GM12872 (cell line): ENCODE measurements around the gene SRGAP3.

Experiments
- TF ChIP-seq, protein P1 (sequence below): IDR thresholded peaks from 3 replicates; pipeline ENCODE4 v1.5.1; 2011; ENCODE audit warnings: low read depth, mild to moderate bottlenecking, low read length, moderate library complexity; ENCODE audit not compliant: insufficient read depth

Gene SRGAP3

DNA sequence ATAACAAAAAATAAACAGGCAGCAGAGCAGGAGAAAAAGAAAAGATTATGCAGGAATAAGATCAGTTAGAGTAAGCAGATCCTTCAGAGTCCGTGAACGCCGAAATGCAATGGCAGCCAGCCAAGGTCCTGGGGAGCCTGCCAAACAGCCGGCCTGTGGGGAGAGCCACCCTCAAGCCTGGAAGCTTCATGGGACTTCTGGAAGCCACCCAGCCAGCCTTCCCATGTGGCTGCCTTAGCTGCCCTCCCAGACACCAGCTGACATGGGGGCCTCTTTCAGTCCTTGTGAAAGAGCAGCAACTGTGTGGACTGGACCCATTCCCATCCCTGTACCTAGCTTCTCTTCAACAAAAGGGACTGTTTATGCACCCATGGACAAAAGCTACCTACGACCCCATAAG, 221.3 kb downstream of the SRGAP3 start:
- TF ChIP-seq, protein P1, sequence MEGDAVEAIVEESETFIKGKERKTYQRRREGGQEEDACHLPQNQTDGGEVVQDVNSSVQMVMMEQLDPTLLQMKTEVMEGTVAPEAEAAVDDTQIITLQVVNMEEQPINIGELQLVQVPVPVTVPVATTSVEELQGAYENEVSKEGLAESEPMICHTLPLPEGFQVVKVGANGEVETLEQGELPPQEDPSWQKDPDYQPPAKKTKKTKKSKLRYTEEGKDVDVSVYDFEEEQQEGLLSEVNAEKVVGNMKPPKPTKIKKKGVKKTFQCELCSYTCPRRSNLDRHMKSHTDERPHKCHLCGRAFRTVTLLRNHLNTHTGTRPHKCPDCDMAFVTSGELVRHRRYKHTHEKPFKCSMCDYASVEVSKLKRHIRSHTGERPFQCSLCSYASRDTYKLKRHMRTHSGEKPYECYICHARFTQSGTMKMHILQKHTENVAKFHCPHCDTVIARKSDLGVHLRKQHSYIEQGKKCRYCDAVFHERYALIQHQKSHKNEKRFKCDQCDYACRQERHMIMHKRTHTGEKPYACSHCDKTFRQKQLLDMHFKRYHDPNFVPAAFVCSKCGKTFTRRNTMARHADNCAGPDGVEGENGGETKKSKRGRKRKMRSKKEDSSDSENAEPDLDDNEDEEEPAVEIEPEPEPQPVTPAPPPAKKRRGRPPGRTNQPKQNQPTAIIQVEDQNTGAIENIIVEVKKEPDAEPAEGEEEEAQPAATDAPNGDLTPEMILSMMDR = no peak

GRCh38 chr3:9026320-9027045, 223.0 kb downstream of the SRGAP3 start:
- TF ChIP-seq, protein P1 = no peak

GRCh38 chr3:9024341-9024740, 225.1 kb downstream of the SRGAP3 start:
- TF ChIP-seq, protein P1 = no peak

- TF ChIP-seq, protein P1 = no peak
Observed at GRCh38 chr3:9023226-9023590, 226.2 kb downstream of the SRGAP3 start.

- TF ChIP-seq, protein P1 = no peak
Observed at GRCh38 chr3:9022305-9023225, 226.9 kb downstream of the SRGAP3 start.

- TF ChIP-seq, protein P1 = no peak
Observed at GRCh38 chr3:9021271-9022009, 228.0 kb downstream of the SRGAP3 start.

- TF ChIP-seq, protein P1 = no peak
Observed at GRCh38 chr3:9020426-9020825, 229.0 kb downstream of the SRGAP3 start.
